WERI-Rb-1 (cell line): ENCODE measurements around the gene BPIFB2.

Experiments
- DNase-seq: peaks from one replicate; pipeline ENCODE4 v3.0.0-alpha.2; 2020
- H3K27ac ChIP-seq: fragments of 250-450 bp; sonication (Bioruptor Pico); 2 replicates; pipeline ENCODE4 v1.5.1; 2020; ENCODE audit warnings: mild to moderate bottlenecking, moderate library complexity
- H3K27me3 ChIP-seq: fragments of 250-450 bp; sonication (Bioruptor Pico); 2 replicates; pipeline ENCODE4 v1.5.1; 2021; ENCODE audit warnings: mild to moderate bottlenecking, low read depth, moderate library complexity; ENCODE audit not compliant: insufficient read depth, severe bottlenecking
- H3K36me3 ChIP-seq: fragments of 250-450 bp; sonication (Bioruptor Pico); 2 replicates; pipeline ENCODE4 v1.5.1; 2020; ENCODE audit warnings: mild to moderate bottlenecking, moderate library complexity
- H3K4me3 ChIP-seq: 2 replicates; pipeline ENCODE4 v1.5.1; 2011; ENCODE audit warnings: low read depth, mild to moderate bottlenecking, control low read depth, low read length
- H3K9me3 ChIP-seq: fragments of 250-450 bp; sonication (Bioruptor Pico); 2 replicates; pipeline ENCODE4 v1.5.1; 2021; ENCODE audit warnings: mild to moderate bottlenecking, moderate library complexity; ENCODE audit not compliant: severe bottlenecking
- TF ChIP-seq, protein P1 (sequence below): IDR thresholded peaks from 2 replicates; pipeline ENCODE4 v1.5.1; 2011; ENCODE audit warnings: low read depth, mild to moderate bottlenecking, control low read depth, inconsistent platforms, low read length

The BPIFB2 gene

DNA sequence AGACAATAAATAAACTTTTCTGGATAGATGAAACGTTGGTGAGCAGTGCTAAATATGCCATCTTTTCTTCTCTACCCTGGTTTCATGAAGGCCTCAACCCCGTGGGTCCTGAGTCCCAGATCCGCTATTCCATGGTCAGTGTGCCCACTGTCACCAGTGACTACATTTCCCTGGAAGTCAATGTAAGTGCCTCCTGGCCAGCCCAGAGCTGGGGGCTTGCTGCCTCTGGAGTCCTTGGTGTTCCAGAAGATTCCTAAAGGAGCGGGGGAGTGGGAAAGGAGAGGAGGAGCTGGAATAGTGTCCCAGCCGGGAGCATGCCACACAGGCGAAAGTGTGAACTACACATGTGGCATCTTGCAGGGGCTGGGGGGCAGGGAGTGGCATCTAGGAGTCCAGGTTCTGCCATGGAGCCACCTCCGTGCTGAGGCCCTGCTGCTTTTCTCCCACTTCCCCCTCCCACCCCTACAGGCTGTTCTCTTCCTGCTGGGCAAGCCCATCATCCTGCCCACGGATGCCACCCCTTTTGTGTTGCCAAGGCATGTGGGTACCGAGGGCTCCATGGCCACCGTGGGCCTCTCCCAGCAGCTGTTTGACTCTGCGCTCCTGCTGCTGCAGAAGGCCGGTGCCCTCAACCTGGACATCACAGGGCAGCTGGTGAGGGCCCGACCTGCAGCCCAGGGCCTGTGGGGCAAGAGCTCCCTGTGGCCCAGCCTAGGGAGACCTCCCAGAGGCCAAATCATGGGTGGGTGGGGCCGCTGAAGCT, 10.8 kb downstream of the BPIFB2 start:
- Histone ChIP-seq H3K9me3 (no peaks in the 10 kb centered on the region), H3K4me3 (no peak overlapping the region), H3K36me3 (no peaks in the 10 kb centered on the region), H3K27me3 (no peaks in the 10 kb centered on the region), H3K27ac (no peak overlapping the region)
- no peak for DNase-seq
- TF ChIP-seq, protein P1, sequence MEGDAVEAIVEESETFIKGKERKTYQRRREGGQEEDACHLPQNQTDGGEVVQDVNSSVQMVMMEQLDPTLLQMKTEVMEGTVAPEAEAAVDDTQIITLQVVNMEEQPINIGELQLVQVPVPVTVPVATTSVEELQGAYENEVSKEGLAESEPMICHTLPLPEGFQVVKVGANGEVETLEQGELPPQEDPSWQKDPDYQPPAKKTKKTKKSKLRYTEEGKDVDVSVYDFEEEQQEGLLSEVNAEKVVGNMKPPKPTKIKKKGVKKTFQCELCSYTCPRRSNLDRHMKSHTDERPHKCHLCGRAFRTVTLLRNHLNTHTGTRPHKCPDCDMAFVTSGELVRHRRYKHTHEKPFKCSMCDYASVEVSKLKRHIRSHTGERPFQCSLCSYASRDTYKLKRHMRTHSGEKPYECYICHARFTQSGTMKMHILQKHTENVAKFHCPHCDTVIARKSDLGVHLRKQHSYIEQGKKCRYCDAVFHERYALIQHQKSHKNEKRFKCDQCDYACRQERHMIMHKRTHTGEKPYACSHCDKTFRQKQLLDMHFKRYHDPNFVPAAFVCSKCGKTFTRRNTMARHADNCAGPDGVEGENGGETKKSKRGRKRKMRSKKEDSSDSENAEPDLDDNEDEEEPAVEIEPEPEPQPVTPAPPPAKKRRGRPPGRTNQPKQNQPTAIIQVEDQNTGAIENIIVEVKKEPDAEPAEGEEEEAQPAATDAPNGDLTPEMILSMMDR, result no peak

DNA sequence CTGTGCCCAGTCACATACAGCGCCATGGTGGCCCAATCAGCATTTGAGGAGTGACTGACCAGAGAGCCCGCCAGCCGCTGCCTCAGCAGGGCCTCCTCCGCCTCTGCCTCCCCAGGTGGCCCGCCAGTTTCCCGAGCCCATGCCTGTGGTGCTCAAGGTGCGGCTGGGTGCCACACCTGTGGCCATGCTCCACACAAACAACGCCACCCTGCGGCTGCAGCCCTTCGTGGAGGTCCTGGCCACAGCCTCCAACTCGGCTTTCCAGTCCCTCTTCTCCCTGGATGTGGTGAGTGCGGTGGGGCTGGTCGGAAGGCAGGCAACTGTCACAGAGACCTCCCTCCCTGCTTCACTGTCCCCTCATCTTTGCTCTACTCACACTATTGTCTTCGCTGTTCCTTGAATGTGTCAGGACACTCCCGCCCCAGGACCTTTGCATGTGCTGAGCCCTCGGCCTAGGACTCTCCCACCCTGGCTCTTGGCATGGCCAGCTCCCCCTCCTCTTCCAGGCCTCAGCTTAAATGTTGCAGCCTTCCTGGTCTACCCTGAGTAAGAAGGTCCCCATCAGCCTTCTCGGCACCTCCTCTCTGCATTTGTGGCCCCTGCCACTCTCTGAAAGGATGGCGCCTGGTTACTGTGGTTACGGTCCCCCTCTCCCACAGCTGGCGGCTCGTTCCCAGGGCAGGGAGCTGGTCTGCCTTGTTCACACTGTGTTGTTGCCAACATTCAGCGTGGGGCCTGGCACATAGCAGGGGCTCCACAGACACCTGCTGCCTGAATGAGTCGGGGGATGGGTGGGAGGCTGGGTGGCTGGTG, 12.2 kb downstream of the BPIFB2 start:
- no peaks in the 10 kb centered on the region for H3K9me3 ChIP-seq
- no peaks in the 10 kb centered on the region for H3K27me3 ChIP-seq
- no peak overlapping the region for H3K27ac ChIP-seq
- TF ChIP-seq, protein P1, result no peak
- no peak overlapping the region for H3K4me3 ChIP-seq
- no peak for DNase-seq
- no peaks in the 10 kb centered on the region for H3K36me3 ChIP-seq

DNA sequence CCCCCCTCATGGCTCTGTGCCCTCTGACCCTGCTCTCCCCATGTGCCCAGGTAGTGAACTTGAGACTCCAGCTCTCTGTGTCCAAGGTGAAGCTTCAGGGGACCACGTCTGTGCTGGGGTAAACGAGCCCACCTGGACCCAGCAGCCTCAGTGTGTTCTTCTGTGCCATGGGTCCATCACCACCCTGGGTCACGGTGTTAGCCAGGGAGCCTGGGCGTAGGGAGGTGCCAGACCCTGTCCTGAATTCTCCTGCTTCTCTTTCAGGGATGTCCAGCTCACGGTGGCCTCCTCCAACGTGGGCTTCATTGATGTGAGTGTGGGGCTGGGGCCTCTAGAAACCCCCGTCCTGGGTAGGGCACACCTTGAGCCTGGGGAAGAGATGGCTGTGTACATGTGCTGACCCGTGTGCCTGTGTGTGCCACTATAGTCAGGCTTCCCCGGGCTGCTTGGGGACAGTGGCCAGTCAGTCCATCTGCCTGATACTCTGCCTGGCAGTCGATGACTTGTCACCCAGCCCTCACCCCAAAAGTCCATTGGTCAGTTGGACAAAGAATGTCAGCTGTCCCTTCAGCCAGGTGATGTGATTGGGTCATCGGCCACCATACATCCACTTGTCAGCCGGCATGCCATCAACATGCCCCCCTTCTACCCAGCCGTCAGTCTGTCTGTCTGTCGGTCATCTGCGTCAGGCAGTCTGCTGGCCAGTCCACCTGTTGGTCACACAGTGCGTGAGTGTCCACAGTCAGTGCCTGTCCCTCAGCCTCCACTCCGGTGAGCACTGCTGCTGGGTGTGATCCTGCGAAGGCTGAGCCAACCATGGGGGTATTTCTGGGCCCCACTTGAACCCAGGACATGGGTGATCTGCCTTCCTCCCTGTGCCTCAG, 13.0 kb downstream of the BPIFB2 start:
- TF ChIP-seq, protein P1, result no peak
- Histone ChIP-seq H3K4me3 (no peak overlapping the region), H3K9me3 (no peaks in the 10 kb centered on the region), H3K27ac (no peak overlapping the region), H3K36me3 (no peaks in the 10 kb centered on the region), H3K27me3 (no peaks in the 10 kb centered on the region)
- no peak for DNase-seq

DNA sequence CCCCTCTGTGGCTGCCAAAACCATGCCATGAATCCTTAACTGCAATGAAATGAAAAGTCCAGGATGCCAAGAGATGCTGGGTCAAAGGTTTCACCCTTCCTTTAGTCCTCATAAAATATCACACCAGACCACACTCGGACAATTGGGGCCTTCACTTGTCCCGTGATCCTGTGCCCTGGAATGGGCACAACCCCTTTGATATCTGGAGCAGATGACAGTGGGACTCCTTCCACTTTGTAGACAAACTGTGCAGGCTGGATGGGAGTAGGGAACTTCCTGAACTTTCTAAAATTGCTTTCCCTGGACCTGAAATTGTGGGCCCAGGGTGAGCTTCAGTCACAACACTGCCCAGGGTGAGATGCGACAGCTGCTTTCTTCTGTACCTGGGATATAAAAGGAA, 14.4 kb downstream of the BPIFB2 start:
- TF ChIP-seq, protein P1, result no peak
- no peak overlapping the region for H3K4me3 ChIP-seq
- no peaks in the 10 kb centered on the region for H3K9me3 ChIP-seq
- no peaks in the 10 kb centered on the region for H3K36me3 ChIP-seq
- H3K27ac ChIP-seq, result no peak overlapping the region
- DNase-seq, result no peak
- no peaks in the 10 kb centered on the region for H3K27me3 ChIP-seq

DNA sequence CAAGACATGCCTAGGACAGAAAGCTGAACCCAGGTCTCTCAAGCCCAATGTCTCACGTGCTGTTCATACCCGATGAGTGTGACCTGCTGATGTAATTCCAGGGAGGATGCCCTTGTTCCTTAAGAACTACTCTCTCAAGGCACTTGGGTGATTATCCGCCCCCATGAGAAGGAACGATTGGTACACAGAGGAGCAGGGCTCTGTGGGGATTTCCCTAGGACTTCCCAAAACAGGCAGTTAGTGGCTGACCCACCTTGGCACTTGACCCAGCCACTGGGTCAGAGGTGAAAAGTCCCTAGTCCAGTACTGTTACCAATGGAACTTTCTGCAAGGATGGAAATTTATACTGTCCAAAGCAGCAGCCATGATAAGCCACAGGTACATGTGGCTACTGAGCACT, 14.8 kb downstream of the BPIFB2 start:
- no peaks in the 10 kb centered on the region for H3K9me3 ChIP-seq
- no peaks in the 10 kb centered on the region for H3K27me3 ChIP-seq
- no peak overlapping the region for H3K4me3 ChIP-seq
- H3K36me3 ChIP-seq, result no peaks in the 10 kb centered on the region
- no peak for DNase-seq
- H3K27ac ChIP-seq, result no peak overlapping the region
- TF ChIP-seq, protein P1, result no peak
